Measurements from ENCODE around the gene NPR1. TPM values are rescaled to one million over a fixed set of nuclear protein-coding genes. Genes with fewer than 3 reads are reported as not detected.

Gene NPR1
- total RNA-seq, 1 experiment from 2014 or later, result 16.5 TPM

GRCh38 chr1:153635872-153636271 is 42.6 kb upstream of the NPR1 start:
- Mint-ChIP-seq H3K27me3 (ENCODE audit: low read depth) (no peaks in the 10 kb centered on the region), H3K36me3 (peaks cover 47% of the 10 kb centered on the region), H3K4me3 (peak overlapping the region; percentile 86), H3K4me1 (peaks cover 15% of the 10 kb centered on the region), H3K27ac (peak overlapping the region; percentile 84), H3K9me3 (no peaks in the 10 kb centered on the region; the same call in 1 of the 2 replicates)
- ChIA-PET POLR2A (interaction anchor here (0.9 kb wide), 1 partner anchor 9 kb away, joined by 3 read pairs; the partner anchor contains the start of gene S100A13), CTCF (interaction anchor here (1.0 to 2.5 kb wide), 3 partner anchors 8 to 67 kb away, joined by 3 to 19 read pairs (median 6); partner anchors contain the start of gene S100A13)
- no peak for TF ChIP-seq TCF7 (CRISPR knock-in tag; IDR thresholded peaks at IDR 0.05; ENCODE audit: low read depth)
- no peak for TF ChIP-seq ZNF512 (CRISPR knock-in tag; IDR thresholded peaks at IDR 0.05; ENCODE audit: borderline replicate concordance)
- TF ChIP-seq HMGA2 (CRISPR knock-in tag; IDR thresholded peaks at IDR 0.05), result no peak
- no peak for TF ChIP-seq ZNF423 (CRISPR knock-in tag; IDR thresholded peaks at IDR 0.05)
- TF ChIP-seq EMX1 (CRISPR knock-in tag; IDR thresholded peaks at IDR 0.05), result no peak
- TF ChIP-seq ZNF232 (CRISPR knock-in tag; IDR thresholded peaks at IDR 0.05), result no peak
- TF ChIP-seq ESRRA (CRISPR knock-in tag; IDR thresholded peaks at IDR 0.05; ENCODE audit: borderline replicate concordance), result no peak
- no peak for TF ChIP-seq ATF1 (CRISPR knock-in tag; IDR thresholded peaks at IDR 0.05)
- TF ChIP-seq SMAD3 (CRISPR knock-in tag; IDR thresholded peaks at IDR 0.05; ENCODE audit: borderline replicate concordance), result no peak
- no peak for TF ChIP-seq GABPB1 (CRISPR knock-in tag; IDR thresholded peaks at IDR 0.05)
- no peak for TF ChIP-seq NFE2L1 (CRISPR knock-in tag; IDR thresholded peaks at IDR 0.05)
- TF ChIP-seq OVOL2 (CRISPR knock-in tag; IDR thresholded peaks at IDR 0.05; ENCODE audit: borderline replicate concordance), result no peak
- no peak for TF ChIP-seq FOXP1 (CRISPR knock-in tag; IDR thresholded peaks at IDR 0.05; ENCODE audit: borderline replicate concordance)
- DNase-seq (ENCODE audit: low spot score) (no peak), ATAC-seq (no peak)

GRCh38 chr1:153636312-153636711 is 42.2 kb upstream of the NPR1 start:
- Mint-ChIP-seq H3K27ac (no peak overlapping the region), H3K27me3 (ENCODE audit: low read depth) (no peaks in the 10 kb centered on the region), H3K4me3 (no peak overlapping the region), H3K36me3 (peaks cover 51% of the 10 kb centered on the region), H3K9me3 (no peaks in the 10 kb centered on the region; the same call in 1 of the 2 replicates), H3K4me1 (peaks cover 15% of the 10 kb centered on the region)
- CTCF ChIA-PET, result interaction anchor here (1.5 kb wide), 1 partner anchor 9 kb away, joined by 3 read pairs; the partner anchor contains the start of gene S100A13
- POLR2A ChIA-PET, result no interaction called here
- ATAC-seq (no peak), DNase-seq (ENCODE audit: low spot score) (no peak)
- TF ChIP-seq ATF3 (CRISPR knock-in tag; conservative IDR thresholded peaks at IDR 0.05), result no peak
- TF ChIP-seq SMAD3 (CRISPR knock-in tag; IDR thresholded peaks at IDR 0.05; ENCODE audit: borderline replicate concordance), result no peak
- TF ChIP-seq RELA (CRISPR knock-in tag; IDR thresholded peaks at IDR 0.05; ENCODE audit: borderline replicate concordance), result no peak
- TF ChIP-seq ZNF263 (CRISPR knock-in tag; IDR thresholded peaks at IDR 0.05; ENCODE audit: low read depth), result no peak
- no peak for TF ChIP-seq TEAD1 (CRISPR knock-in tag; IDR thresholded peaks at IDR 0.05)
- TF ChIP-seq NFATC4 (CRISPR knock-in tag; IDR thresholded peaks at IDR 0.05), result no peak
- no peak for TF ChIP-seq TP53 (CRISPR knock-in tag; IDR thresholded peaks at IDR 0.05)
- no peak for TF ChIP-seq ATF1 (CRISPR knock-in tag; IDR thresholded peaks at IDR 0.05)
- TF ChIP-seq NR3C1 (CRISPR knock-in tag; conservative IDR thresholded peaks at IDR 0.05; ENCODE audit: low read depth), result no peak
- TF ChIP-seq CTCF (IDR thresholded peaks at IDR 0.05), result no peak
- no peak for TF ChIP-seq TEAD4 (CRISPR knock-in tag; IDR thresholded peaks at IDR 0.05)
- no peak for TF ChIP-seq ZBTB43 (CRISPR knock-in tag; IDR thresholded peaks at IDR 0.05)
- no peak for TF ChIP-seq ZNF425 (CRISPR knock-in tag; conservative IDR thresholded peaks at IDR 0.05)
- TF ChIP-seq CDX4 (CRISPR knock-in tag; IDR thresholded peaks at IDR 0.05; ENCODE audit: borderline replicate concordance), result no peak
